ENCODE measurements around the gene ARHGEF35. TPM values are rescaled to one million over a fixed set of nuclear protein-coding genes. Genes with fewer than 3 reads are reported as not detected.
"Not testable (repeated sequence)": the region's sequence is repeated elsewhere in the genome, so short reads cannot be mapped to it uniquely, and the experiment has no call there.

ARHGEF35 gene
- total RNA-seq = 0.82 TPM

DNA sequence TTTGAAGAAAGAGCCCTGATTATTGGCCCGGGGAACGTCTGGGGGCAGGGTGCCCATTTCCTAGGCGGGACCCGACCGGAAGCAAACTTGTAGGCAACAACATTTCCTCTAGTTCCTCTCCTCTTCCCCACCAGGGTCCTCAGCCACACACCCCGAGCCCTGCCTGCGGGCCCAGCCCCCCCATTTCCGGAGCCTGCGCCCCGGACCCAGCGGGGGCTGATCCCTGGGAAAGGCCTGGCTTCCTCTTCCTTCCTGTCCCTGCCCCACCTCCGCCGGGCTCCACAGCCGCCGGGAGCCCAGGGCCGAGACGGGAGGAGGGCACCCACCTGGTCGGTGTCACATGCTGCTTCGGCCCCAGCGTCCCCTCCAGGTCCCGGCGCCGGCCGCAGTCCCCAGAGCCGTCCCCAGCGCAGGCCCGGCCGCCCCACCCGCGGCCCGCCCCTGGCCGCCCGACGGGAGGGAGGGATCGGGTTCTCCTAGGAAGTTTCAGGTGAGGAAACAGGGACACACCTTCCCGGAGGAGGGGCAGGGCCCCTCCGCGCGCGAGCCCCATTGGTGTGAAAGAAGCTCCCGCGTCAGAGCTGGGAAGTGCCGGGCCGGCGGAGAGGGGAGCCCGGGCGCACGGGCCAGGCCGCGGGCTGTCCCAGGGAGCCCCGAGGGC lies at the start of gene ARHGEF35:
ARHGEF35 (minus strand) TSS at position 622 of the 661 bp plus-strand sequence. CDS start 7,450 bp downstream, outside the sequence.
- FAIRE-seq; DNase-seq (ENCODE audit: low spot score in 2 of 2): not testable (repeated sequence)

GRCh38 chr7:144245372-144245771 lies 49.7 kb upstream of the ARHGEF35 start:
- FAIRE-seq; DNase-seq (ENCODE audit: low spot score in 2 of 2): not testable (repeated sequence)

GRCh38 chr7:144239365-144239764 lies 43.7 kb upstream of the ARHGEF35 start, which contains the start of gene OR2A42:
Gene OR2A42, minus strand, starts transcription at chr7:144239605. Its CDS starts 6,762 bp downstream, at chr7:144232843.
- not testable (repeated sequence) for DNase-seq (ENCODE audit: low spot score in 2 of 2); FAIRE-seq

GRCh38 chr7:144238530-144239082 lies 43.0 kb upstream of the ARHGEF35 start:
- not testable (repeated sequence) for DNase-seq (ENCODE audit: low spot score in 2 of 2); FAIRE-seq

DNA sequence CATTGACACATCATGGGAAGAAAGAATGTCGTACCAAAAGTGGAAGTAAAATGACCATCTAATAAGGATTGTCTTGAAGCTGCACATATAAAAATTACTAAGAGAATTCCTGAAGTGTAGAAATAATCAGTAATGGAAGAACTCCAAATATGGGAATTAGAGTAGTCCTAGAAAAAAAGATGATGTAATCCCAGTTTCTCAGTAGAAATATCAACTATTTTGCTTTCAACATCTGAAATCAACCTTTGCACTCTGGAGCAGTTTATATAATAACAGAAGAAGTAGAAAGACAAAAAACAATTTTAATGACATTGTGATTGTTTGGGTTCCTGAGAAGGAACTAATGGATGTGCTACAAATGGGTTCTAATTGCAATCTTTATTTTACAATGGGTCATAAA lies 37.4 kb upstream of the ARHGEF35 start:
- DNase-seq (ENCODE audit: low spot score in 2 of 2); FAIRE-seq: not testable (repeated sequence)

DNA sequence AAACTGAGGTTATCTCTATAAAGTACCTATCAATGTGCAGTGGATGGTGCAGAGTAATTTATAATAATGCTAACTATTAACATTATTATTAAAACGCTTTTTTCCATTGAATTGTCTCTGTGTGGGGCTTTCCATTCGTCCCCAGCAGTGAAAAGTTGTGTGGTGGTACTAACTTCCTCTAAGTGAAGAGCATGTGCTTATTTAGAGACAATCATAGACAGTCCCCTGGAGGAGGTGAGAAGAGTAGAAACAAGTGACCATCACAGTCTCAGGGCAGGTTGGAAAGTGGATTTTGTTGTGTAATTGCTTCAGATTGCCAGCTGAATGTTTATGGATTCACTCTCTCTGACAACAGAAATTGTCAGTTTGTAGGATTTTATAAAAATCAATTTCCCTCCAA lies 35.4 kb upstream of the ARHGEF35 start:
- not testable (repeated sequence) for FAIRE-seq; DNase-seq (ENCODE audit: low spot score in 2 of 2)

- FAIRE-seq; DNase-seq (ENCODE audit: low spot score in 2 of 2): not testable (repeated sequence)
Observed at GRCh38 chr7:144228810-144229209, 33.2 kb upstream of the ARHGEF35 start.

- FAIRE-seq; DNase-seq (ENCODE audit: low spot score in 2 of 2): not testable (repeated sequence)
Observed at GRCh38 chr7:144226866-144227265, 31.2 kb upstream of the ARHGEF35 start.

GRCh38 chr7:144223675-144224074 lies 28.0 kb upstream of the ARHGEF35 start:
- not testable (repeated sequence) for DNase-seq (ENCODE audit: low spot score in 2 of 2); FAIRE-seq

DNA sequence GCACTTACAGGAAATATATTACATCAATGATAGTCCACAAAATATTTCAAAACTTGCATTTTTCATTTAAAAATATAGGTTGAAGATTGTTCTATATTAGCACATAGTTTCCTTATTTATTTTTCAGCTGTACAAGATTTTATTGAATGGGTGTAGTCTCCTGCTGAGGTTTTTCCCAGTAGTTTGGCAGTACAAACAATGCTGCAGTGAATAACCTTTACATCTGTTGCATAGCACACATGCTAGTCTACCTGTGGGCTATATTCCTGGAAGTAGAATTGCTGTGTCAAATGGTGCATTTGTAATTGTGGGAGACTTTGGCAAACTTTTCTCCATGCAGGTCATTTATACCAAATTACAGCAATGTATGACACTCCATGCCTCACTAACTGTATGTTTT lies 24.9 kb upstream of the ARHGEF35 start:
- FAIRE-seq; DNase-seq (ENCODE audit: low spot score in 2 of 2): not testable (repeated sequence)

- not testable (repeated sequence) for DNase-seq (ENCODE audit: low spot score in 2 of 2); FAIRE-seq
Observed at GRCh38 chr7:144219149-144219548, 23.5 kb upstream of the ARHGEF35 start.

GRCh38 chr7:144218581-144218980 lies 22.9 kb upstream of the ARHGEF35 start:
- DNase-seq (ENCODE audit: low spot score in 2 of 2); FAIRE-seq: not testable (repeated sequence)

GRCh38 chr7:144217200-144217599 lies 21.6 kb upstream of the ARHGEF35 start:
- DNase-seq (ENCODE audit: low spot score in 2 of 2); FAIRE-seq: not testable (repeated sequence)

- DNase-seq (ENCODE audit: low spot score in 2 of 2); FAIRE-seq: not testable (repeated sequence)
Observed at GRCh38 chr7:144205306-144205705, 9.7 kb upstream of the ARHGEF35 start.

GRCh38 chr7:144203086-144203485 lies 7.5 kb upstream of the ARHGEF35 start:
- not testable (repeated sequence) for DNase-seq (ENCODE audit: low spot score in 2 of 2); FAIRE-seq

DNA sequence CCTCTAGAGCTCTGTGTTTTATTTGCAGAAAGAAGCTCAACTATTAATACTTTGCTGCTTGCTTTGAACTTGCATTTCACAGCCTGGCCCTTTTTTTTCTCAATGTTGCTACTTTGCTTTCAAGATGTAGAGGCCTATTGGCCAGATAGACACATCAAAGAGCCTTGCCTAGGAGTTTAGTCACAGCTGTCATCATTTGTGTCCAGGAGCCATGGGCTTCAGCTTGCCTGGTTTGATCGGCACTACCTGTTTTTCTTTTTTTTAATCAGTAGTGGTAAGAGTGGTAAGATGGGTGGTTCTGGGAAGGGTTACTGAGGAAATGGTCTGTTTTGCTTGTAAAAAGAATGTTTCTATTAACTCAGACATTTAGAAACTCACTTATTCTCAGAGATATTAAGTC lies 6.3 kb upstream of the ARHGEF35 start:
- FAIRE-seq = not testable (repeated sequence)

DNA sequence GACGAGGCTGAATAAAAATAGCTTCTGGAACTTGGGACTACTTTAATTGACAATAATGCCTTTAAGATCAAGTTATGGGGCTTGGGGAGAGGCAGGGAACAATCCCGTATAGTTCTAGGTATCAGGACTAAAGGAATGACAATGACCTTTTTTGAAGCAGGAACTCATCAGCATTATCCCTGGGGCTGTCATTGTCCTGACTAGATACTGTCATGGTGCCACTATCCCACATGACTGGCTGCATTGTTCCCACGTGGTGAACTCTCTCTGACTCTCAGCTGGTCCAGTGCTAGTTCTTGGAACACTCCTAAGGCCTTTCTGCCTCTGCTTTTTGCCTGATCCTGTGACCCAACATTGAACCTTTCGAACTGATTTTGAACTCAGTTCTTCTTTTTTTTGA lies 3.3 kb upstream of the ARHGEF35 start:
- FAIRE-seq; DNase-seq (ENCODE audit: low spot score in 2 of 2): not testable (repeated sequence)

More for the DNA sequence above, 6.3 kb upstream of the ARHGEF35 start:
- DNase-seq (ENCODE audit: low spot score in 2 of 2) = not testable (repeated sequence)

DNA sequence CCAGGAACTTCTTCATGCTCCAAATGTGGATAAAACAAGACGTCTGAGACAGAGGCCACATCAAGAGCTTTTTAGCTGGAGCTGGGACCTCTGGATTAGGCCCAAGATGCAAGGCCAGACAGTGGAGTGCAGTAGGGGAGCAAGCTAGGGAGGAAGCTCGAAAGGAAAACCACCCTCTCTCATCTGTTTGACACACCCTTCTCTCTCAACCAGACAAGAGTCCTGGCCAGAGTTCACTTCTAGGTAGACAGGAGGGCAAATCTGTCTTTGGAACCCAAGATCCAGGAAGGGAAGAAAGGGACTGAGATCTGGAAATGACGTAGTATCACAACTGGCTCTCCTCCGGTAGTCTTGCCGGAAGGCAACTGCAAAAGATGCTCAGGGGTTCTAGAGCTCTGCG lies 1.2 kb downstream of the ARHGEF35 start:
- not testable (repeated sequence) for FAIRE-seq

GRCh38 chr7:144193782-144194181 lies 1.9 kb downstream of the ARHGEF35 start:
- not testable (repeated sequence) for FAIRE-seq; DNase-seq (ENCODE audit: low spot score in 2 of 2)

More for the DNA sequence above, 1.2 kb downstream of the ARHGEF35 start:
- DNase-seq (ENCODE audit: low spot score in 2 of 2) = not testable (repeated sequence)

GRCh38 chr7:144188578-144189171 lies 7.0 kb downstream of the ARHGEF35 start:
- DNase-seq (ENCODE audit: low spot score in 2 of 2); FAIRE-seq: not testable (repeated sequence)

- DNase-seq (ENCODE audit: low spot score in 2 of 2); FAIRE-seq: not testable (repeated sequence)
Observed at GRCh38 chr7:144187848-144188247, 7.8 kb downstream of the ARHGEF35 start.

Data from frontal cortex (tissue), 4 donors.